Activated B cell treated with CpG ODN at 0.5 μM for 24 hours (primary cell): ENCODE data around the gene LSM11. TPM values are rescaled to one million over a fixed set of nuclear protein-coding genes. Genes with fewer than 3 reads are reported as not detected.
A peak's percentile ranks its signal among the peaks of the same experiment; 100 is the strongest.

ENCODE experiments used
- ATAC-seq: fragments of 200-7000 bp; cut with Tn5 transposase; one replicate; pipeline ENCODE4 v1.10.0; 2021; ENCODE audit warnings: low read depth, mild to moderate bottlenecking, moderate library complexity
- CTCF ChIA-PET: fragments of 350-600 bp; sonication (Branson Sonifier 250); formaldehyde crosslinking; loops from one replicate; lab custom pipeline; 2021; ENCODE audit warnings: antibody characterized with exemption; lab: Charles Lee
- POLR2A ChIA-PET: fragments of 350-600 bp; sonication (Branson Sonifier 250); formaldehyde crosslinking; loops from one replicate; lab custom pipeline; 2021; ENCODE audit warnings: antibody characterized with exemption; lab: Charles Lee
- DNase-seq: peaks from one replicate; pipeline ENCODE4 v3.0.0; 2022
- H3K27ac Mint-ChIP-seq: one replicate; pipeline ENCODE4 v1.8.0; 2020; ENCODE audit warnings: mixed read lengths
- H3K27me3 Mint-ChIP-seq: one replicate; pipeline ENCODE4 v1.8.0; 2021; ENCODE audit warnings: mixed read lengths
- H3K36me3 Mint-ChIP-seq: one replicate; pipeline ENCODE4 v1.8.0; 2021; ENCODE audit warnings: low read depth, mixed read lengths
- H3K4me1 Mint-ChIP-seq: one replicate; pipeline ENCODE4 v1.8.0; 2021; ENCODE audit warnings: mixed read lengths
- H3K4me3 Mint-ChIP-seq: one replicate; pipeline ENCODE4 v1.8.0; 2020; ENCODE audit warnings: mild to moderate bottlenecking, mixed read lengths
- H3K9me3 Mint-ChIP-seq: one replicate; pipeline ENCODE4 v1.8.0; 2020; ENCODE audit warnings: mixed read lengths
- CTCF ChIP-seq: fragments of 200-600 bp; IDR thresholded peaks from one replicate; pipeline ENCODE4 v1.8.0; 2022; ENCODE audit warnings: antibody characterized with exemption, mild to moderate bottlenecking
- intact Hi-C: fragments of 100-400 bp; cut with micrococcal nuclease; formaldehyde crosslinking; loops from one replicate; pipeline ENCODE4 v1.15.1; 2024
- total RNA-seq: library from RNA; stranded (reverse); gene quantifications from 2 replicates; pipeline ENCODE4 v1.2.3, GENCODE V29; 2022

The LSM11 gene
- total RNA-seq, 1 donor from 2014 or later, result 5.0 TPM

GRCh38 chr5:157756122-157756521 is 12.6 kb downstream of the LSM11 start:
- no peak for TF ChIP-seq CTCF
- Mint-ChIP-seq H3K4me1 (no peaks in the 10 kb centered on the region), H3K27ac (no peak overlapping the region), H3K4me3 (no peak overlapping the region), H3K36me3 (peaks cover 57% of the 10 kb centered on the region), H3K27me3 (no peaks in the 10 kb centered on the region), H3K9me3 (no peaks in the 10 kb centered on the region)
- ChIA-PET POLR2A (no interaction called here), CTCF (no interaction called here)
- no peak for DNase-seq
- no peak for ATAC-seq
- intact Hi-C loops, result no loop called here

GRCh38 chr5:157758706-157759105 is 15.2 kb downstream of the LSM11 start:
- Mint-ChIP-seq H3K36me3 (peaks cover 41% of the 10 kb centered on the region), H3K27me3 (no peaks in the 10 kb centered on the region), H3K27ac (no peak overlapping the region), H3K9me3 (no peaks in the 10 kb centered on the region), H3K4me1 (no peaks in the 10 kb centered on the region), H3K4me3 (no peak overlapping the region)
- no peak for ATAC-seq
- intact Hi-C loops, result no loop called here
- DNase-seq, result no peak
- no peak for TF ChIP-seq CTCF
- ChIA-PET POLR2A (no interaction called here), CTCF (interaction anchor here (0.7 kb wide), 1 partner anchor 15 kb away, joined by 3 read pairs; the partner anchor contains the start of gene LSM11)

GRCh38 chr5:157761690-157762621 is 18.4 kb downstream of the LSM11 start:
- no peaks in the 10 kb centered on the region for H3K27me3 Mint-ChIP-seq
- H3K36me3 Mint-ChIP-seq, result peaks cover 18% of the 10 kb centered on the region
- peak; percentile 17 for TF ChIP-seq CTCF
- peak; percentile 87 for ATAC-seq
- DNase-seq, result no peak
- intact Hi-C loops, result loop anchor here (1.0 kb wide), 4 partner anchors 186 to 1371 kb away; no protein-coding TSS in a partner anchor
- no peaks in the 10 kb centered on the region for H3K9me3 Mint-ChIP-seq
- no peaks in the 10 kb centered on the region for H3K4me1 Mint-ChIP-seq
- ChIA-PET POLR2A (no interaction called here), CTCF (interaction anchor here (0.7 to 1.8 kb wide), 11 partner anchors 9 to 1370 kb away, joined by 3 to 7 read pairs (median 3); partner anchors contain the start of gene LSM11)
- no peak overlapping the region for H3K4me3 Mint-ChIP-seq
- H3K27ac Mint-ChIP-seq, result no peak overlapping the region

GRCh38 chr5:157764531-157764930 is 21.0 kb downstream of the LSM11 start:
- peaks cover 3% of the 10 kb centered on the region for H3K36me3 Mint-ChIP-seq
- DNase-seq (no peak), ATAC-seq (no peak)
- no peaks in the 10 kb centered on the region for H3K4me1 Mint-ChIP-seq
- H3K9me3 Mint-ChIP-seq, result no peaks in the 10 kb centered on the region
- POLR2A ChIA-PET, result no interaction called here
- H3K4me3 Mint-ChIP-seq, result no peak overlapping the region
- H3K27ac Mint-ChIP-seq, result no peak overlapping the region
- intact Hi-C loops, result no loop called here
- TF ChIP-seq CTCF, result no peak
- CTCF ChIA-PET, result interaction anchor here (1.7 kb wide), 1 partner anchor 1368 kb away, joined by 5 read pairs; no protein-coding TSS in a partner anchor
- no peaks in the 10 kb centered on the region for H3K27me3 Mint-ChIP-seq

- intact Hi-C loops, result no loop called here
- Mint-ChIP-seq H3K36me3 (peaks cover 3% of the 10 kb centered on the region), H3K4me1 (no peaks in the 10 kb centered on the region), H3K27ac (no peak overlapping the region), H3K9me3 (peaks cover 2% of the 10 kb centered on the region), H3K27me3 (no peaks in the 10 kb centered on the region), H3K4me3 (no peak overlapping the region)
- TF ChIP-seq CTCF, result no peak
- ATAC-seq (no peak), DNase-seq (no peak)
- ChIA-PET CTCF (no interaction called here), POLR2A (no interaction called here)
Measured at GRCh38 chr5:157766442-157766841, 22.9 kb downstream of the LSM11 start.
